Measurements from ENCODE around the gene DPP10.
"Not testable (repeated sequence)": the region's sequence is repeated elsewhere in the genome, so short reads cannot be mapped to it uniquely, and the experiment has no call there.

DPP10 gene

GRCh38 chr2:114729026-114729425 is 286.6 kb downstream of the DPP10 start:
- no peak for DNase-seq

DNA sequence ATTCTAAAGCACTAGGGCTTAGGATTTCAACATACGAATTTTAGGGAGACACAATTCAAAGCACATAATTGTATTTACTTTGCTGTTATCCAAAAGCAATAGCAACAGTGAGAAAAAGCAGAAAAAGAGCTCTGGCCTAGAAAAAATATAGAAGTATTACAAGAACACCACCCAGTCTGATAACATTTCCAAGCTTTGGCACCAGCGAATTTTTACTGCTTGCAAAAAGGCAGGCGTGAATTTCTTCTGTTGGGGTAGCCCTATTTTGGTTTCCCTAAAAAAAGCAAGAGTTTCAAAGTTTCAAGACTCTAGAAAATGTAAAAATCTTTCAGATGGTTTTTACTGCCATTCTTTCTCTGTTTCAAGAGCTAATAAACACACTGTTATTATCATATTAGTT is 292.7 kb downstream of the DPP10 start:
- DNase-seq, result no peak

DNA sequence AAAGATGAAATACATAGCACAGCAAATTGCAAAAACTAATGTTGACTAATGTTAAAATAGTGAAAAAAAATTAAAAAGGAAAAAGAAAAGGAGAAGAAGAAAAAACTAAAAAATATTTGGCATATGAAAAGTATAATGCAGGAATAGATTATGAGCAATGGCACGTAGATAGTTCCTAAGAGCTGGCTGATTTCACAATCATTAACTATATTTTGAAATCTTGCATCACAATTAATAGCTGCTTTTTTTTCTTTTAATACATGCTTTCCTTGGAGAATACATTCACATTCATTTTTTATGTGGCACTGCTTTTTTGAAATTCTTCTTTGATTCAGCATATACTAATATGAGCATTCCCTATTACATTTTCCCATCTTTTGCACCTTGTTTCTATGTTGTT is 299.8 kb downstream of the DPP10 start:
- no peak for DNase-seq

- no peak for DNase-seq
These were observed 303.3 kb downstream of the DPP10 start for GRCh38 chr2:114745700-114746099.

- not testable (repeated sequence) for DNase-seq
These were observed 305.7 kb downstream of the DPP10 start for GRCh38 chr2:114748175-114748574.

DNA sequence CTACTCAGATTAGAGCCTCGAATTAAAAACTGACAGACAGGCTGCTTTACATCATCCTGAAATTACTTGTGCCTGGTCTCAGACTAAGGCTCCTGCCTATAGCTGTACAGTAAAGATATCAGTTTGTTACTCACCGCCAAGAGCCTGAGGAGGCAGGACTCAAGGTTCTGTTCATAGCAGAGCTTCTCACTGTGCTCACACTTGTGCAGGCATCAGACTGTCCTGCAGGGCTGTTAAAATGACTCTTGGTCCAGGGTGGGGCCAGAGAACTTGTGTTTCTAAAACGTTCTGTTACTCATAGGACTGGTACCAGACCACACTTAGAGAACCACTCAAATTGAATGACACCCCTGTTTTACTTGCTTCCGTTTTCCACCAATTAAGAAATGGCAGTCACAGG is 310.0 kb downstream of the DPP10 start:
- no peak for DNase-seq

- DNase-seq, result no peak
These were observed 310.7 kb downstream of the DPP10 start for GRCh38 chr2:114753145-114753544.

GRCh38 chr2:114754907-114755563 is 312.6 kb downstream of the DPP10 start:
- no peak for DNase-seq

- no peak for DNase-seq
These were observed 319.9 kb downstream of the DPP10 start for GRCh38 chr2:114762376-114762775.

DNA sequence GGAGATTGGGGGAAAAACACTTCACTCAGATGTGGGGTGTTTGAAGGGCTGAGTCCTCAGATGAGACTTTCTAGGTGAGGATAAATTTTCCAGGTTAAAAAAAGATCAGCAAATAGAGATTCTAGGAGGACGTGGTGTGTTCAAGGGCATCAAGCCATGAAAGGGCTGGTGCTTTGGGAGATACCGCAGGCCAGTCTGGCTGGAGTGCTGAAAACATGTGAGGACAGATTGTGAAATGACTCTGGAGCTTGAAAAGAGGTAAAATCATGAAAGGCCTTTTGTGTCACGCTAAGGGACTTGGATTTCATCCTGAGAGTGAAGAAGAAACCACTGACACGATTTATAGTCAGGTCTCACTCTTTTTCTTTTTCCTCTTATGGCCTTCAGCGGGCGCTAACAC is 320.5 kb downstream of the DPP10 start:
- no peak for DNase-seq

DNA sequence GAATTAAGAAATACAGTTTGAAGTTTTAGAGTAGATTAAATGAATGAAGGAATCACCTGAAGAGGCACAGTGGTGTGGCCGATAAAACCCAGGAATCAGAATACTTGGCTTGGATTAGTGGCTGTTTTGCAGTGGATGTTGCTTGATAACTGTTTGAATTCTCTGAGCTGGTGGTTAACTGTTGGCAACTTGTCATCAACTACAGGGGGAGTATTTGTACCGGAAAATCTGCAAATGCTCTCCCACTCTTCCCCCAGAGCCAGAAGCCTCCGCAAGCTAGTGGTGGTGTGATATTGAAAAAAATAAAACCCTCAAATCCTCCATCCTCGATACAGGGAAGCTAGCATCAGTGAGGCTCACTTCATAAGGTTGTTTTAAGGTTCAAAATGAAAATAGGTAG is 326.7 kb downstream of the DPP10 start:
- no peak for DNase-seq

DNA sequence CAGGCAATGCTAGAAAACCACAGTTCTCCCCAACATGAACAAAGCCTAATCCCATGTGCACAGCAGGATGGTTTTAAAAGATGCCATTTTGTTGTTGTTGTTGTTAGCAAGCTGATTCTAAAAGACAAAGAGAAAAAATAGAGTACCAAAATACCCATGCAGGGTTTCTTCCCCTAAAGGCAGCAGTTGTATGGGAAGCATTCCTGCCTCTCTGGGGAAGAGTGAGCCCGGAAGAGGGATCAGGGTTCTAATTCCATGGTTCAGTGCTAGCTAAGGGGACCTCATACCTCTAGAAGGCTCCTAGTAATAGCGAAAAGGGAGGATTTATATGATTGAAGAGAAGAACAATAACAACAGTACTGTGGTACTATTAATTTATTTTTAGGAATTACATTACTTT is 327.6 kb downstream of the DPP10 start:
- no peak for DNase-seq

DNA sequence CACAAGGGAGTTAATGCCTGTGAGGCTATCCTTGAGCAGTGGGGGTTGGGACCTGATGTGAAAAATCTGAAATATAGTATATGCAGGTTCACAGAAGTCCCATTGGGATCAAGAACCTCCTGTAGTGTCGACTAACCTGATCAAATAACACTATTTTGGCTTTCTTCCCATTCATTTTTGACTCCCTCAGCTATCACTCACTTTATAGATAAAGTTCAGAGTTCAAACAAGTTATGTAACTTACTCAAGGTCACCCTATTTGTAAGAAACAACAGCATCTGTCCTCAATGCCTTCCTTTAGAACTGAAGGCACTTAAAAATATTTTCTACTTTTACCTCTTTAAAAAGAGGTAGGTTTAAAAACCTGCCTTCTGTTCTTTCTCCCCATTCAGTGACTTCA is 341.6 kb downstream of the DPP10 start:
- no peak for DNase-seq

DNA sequence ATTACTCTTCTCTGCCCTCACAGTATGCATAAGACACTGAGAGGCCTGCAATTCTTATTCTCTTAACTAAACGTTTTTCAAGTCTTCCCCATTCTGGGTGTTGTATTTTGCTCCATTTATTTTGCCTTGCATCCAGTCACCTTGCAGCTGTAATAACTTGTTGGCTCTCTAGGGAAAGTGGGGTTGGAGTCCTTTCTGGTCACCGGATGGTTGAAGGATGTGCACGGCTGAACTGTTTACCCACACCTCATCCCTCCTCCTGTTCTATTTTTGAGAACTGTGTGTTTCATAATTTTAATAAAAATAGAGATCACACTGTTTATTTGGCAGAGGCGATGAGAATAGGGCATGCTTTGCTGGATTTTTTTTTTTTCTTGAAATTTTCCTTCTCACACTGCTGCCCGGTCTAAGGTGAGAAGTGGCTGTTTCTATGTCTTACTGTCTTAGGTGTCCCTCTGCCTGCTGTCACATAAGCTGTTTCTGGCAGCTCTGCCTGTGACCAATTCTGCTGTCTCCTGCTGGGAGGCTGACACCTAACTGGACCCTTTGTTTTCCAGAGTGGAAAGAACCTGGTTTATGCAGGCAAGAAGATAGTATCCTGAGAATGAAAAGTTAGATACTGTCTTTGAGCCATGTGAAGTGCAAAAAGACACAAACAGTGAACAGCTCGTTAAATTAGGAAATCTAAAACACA is 342.6 kb downstream of the DPP10 start:
- no peak for DNase-seq

DNA sequence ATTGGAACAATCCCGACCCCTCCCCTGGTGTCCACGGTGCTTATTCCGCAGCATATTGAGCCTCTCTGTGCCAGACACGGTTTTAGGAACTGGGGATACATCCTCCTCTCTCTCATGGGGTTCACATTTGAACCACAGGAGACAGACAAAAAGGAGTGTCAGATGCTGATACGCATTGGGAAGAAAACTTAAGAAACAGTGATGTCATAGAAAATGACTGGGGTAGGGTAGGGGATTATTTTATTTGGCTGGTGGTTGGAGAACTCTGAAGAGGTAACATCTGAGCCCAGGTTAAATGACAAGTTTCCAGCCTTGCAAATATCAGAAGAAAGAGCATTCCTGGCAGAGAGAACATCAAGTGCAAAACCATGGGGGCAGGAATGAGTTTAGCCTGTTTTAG is 344.5 kb downstream of the DPP10 start:
- no peak for DNase-seq

DNA sequence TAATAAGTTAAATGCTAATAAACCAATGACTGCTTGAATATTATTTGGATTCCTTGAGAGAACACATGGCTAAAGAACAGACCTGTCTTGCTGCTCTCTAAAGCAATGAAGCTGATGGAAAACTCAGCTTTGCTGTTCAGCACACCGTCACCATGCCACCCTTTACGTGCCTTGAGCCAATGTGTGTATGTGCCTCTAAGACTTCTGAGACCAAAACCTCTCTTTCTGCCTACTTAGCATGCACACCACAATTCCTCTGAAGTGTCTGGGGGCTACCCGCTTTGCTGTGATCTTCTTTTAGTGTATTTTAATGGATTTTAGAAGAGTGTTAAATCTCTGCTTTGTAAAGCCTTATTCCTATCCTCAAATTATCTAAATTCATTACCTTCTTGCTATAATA is 345.0 kb downstream of the DPP10 start:
- DNase-seq, result no peak

GRCh38 chr2:114789989-114790388 is 347.5 kb downstream of the DPP10 start:
- no peak for DNase-seq

DNA sequence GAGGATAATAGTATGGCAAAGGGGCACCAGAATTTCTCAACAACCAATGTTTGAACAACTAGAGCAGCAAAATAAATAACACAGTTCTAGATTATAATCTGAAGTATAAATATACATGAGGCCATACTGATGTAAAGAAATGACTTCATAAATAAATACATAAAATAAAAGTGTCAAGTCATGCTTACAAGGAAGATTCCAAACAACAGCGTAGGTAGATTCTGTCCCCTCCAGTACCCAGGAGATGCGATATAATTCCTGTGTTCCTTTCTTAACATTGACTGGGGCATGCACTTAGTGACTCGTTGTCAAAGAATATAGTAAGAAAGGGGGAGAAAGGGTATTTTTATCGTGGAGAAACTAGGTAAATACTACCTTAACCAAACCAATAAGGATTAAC is 355.1 kb downstream of the DPP10 start:
- DNase-seq, result no peak

DNA sequence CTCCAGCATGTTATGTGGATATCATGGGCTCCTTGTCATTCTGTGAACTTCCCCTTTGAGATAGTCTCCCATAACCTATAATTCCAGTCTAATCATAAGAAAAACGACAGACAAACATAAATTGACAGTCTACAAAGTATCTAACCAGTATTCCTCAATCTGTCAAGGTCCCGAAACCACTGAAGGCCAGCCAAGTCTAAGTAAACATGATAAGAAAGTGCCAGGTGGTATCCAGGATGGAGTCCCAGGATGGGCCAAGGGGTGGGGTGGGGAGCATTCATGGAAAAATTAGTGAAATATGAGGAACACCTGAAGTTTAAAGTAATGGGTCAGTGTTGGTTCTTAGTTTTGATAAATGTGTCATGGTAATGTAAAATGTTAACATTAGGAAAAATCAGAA is 355.5 kb downstream of the DPP10 start:
- no peak for DNase-seq

DNA sequence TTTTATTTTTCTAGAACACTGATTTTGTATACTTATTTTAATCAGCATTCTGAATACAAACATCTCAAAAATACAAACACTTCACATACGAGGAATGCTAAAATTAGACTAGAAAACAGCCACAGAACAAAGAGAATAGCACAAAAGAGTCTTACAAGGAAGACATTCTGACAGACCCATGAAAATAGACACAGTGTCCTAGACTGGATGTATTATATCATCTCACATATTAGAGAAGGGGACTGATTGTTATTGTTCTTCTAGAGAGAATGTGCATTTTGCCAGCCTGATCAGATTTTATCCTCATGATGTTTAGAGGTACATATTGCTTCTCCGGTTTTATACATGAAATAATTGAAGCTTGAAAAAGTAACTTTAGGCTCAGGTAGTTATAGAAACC is 357.9 kb downstream of the DPP10 start:
- DNase-seq, result no peak

DNA sequence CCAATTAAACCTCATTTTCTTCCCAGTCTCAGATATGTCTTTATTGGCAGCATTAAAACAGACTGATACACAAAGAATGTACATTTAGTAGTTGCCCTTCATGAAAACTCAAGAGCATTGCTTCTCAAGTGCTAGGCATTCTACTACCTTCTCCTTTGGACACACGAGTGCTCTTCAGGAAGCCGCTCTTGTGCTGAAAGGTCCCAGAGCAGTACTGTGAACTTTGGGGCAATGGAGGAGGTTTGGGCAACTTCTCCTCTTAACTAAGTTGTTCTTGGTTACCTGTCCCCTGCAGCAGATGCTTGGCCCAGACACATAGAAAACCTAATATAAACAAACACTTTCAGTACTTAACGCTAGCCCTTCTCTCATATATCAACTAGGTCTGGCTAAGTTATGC is 362.8 kb downstream of the DPP10 start:
- DNase-seq, result no peak

DNA sequence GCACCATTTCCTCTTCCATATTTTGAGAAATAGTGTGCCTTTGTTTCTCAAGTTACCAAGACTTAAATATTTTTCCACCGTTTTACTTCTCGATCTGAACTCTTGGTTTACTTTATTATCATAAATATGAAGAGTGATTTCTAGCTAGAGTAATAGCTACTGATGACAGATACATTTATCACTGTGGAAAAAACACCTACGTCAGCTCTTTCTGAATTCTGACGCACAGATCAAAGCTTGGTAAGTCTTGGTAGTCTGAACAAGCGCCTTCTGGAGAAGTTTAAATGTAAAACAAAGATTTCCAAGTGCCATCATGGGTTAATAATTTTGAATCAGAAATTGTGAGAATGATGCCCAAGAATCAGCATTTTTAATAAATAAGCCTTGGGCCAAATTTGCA is 367.7 kb downstream of the DPP10 start:
- no peak for DNase-seq

DNA sequence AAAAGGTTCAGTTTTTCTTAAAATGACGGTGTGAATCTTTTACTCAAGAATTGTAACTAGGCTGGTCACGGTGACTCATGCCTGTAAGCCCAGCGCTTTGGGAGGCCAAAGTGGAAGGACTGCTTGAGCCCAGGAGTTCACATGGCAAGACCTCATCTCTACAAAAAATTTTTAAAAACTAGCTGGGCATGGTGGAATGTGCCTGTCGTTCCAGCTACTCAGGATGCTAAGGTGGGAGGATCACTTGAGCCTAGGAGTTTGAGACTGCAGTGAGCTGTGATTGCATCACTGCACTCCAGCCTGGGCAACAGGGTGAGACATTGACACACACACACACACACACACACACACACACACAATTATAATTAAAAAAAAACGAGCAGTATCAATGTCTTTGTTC is 369.8 kb downstream of the DPP10 start:
- DNase-seq, result no peak

- no peak for DNase-seq
These were observed 371.9 kb downstream of the DPP10 start for GRCh38 chr2:114814355-114814754.

GRCh38 chr2:114821055-114821454 is 378.6 kb downstream of the DPP10 start:
- no peak for DNase-seq
